IMR-90 (cell line): ENCODE results near the gene FBXO40. TPM values are rescaled to one million over a fixed set of nuclear protein-coding genes. Genes with fewer than 3 reads are reported as not detected.

Experiments used
- ATAC-seq: fragments of 200-7000 bp; cut with Tn5 transposase; 2 replicates; pipeline ENCODE4 v1.9.1; 2020; ENCODE audit warnings: low read depth, mild to moderate bottlenecking, moderate library complexity
- BruUV-seq: library from RNA; stranded (reverse); fragments of 400-500 nt; replicated peaks from 2 replicates; lab custom pipeline; 2021; lab: Mats Ljungman, UMichigan
- CTCF ChIA-PET: fragments of 300-600 bp; formaldehyde crosslinking; extraction: SDS; loops from one replicate; lab custom pipeline; 2021; ENCODE audit warnings: antibody characterized with exemption; lab: Yijun Ruan, JAX
- POLR2A ChIA-PET: fragments of 300-600 bp; sonication (Branson Sonifier 250); formaldehyde crosslinking; loops from one replicate; lab custom pipeline; 2022; ENCODE audit warnings: antibody characterized with exemption; ENCODE audit not compliant: unreplicated experiment; lab: Charles Lee
- DNase-seq: peaks from one replicate; pipeline ENCODE4 v3.0.0; 2013
- H2AFZ ChIP-seq: replicated peaks from 2 replicates; pipeline ENCODE3; 2013; ENCODE audit warnings: low read length, mild to moderate bottlenecking; ENCODE audit not compliant: poor library complexity
- H2AK5ac ChIP-seq: 2 replicates; pipeline ENCODE4 v1.6.1; 2013; ENCODE audit warnings: low read depth, low read length, inconsistent platforms
- H2AK9ac ChIP-seq: replicated peaks from 2 replicates; pipeline ENCODE3; 2013; ENCODE audit warnings: mild to moderate bottlenecking, low read depth, low read length, moderate library complexity; ENCODE audit not compliant: poor library complexity
- H2BK120ac ChIP-seq: 2 replicates; pipeline ENCODE4 v1.6.1; 2013; ENCODE audit warnings: low read depth, low read length, inconsistent platforms
- H2BK15ac ChIP-seq: 3 replicates; pipeline ENCODE4 v1.6.1; 2013; ENCODE audit warnings: low read depth, low read length, inconsistent platforms
- H2BK20ac ChIP-seq: 2 replicates; pipeline ENCODE4 v1.6.1; 2013; ENCODE audit warnings: low read depth, mild to moderate bottlenecking, inconsistent platforms, low read length, moderate library complexity
- H2BK5ac ChIP-seq: 2 replicates; pipeline ENCODE4 v1.6.1; 2013; ENCODE audit warnings: mild to moderate bottlenecking, low read depth, low read length, inconsistent platforms; ENCODE audit not compliant: poor library complexity, severe bottlenecking
- H3K14ac ChIP-seq: replicated peaks from 2 replicates; pipeline ENCODE4 v1.6.1; 2013; ENCODE audit warnings: low read depth, low read length, inconsistent platforms
- H3K18ac ChIP-seq: 2 replicates; pipeline ENCODE4 v1.6.1; 2013; ENCODE audit warnings: low read depth, low read length, control low read depth
- H3K23ac ChIP-seq: 2 replicates; pipeline ENCODE4 v1.6.1; 2013; ENCODE audit warnings: low read depth, low read length, inconsistent platforms
- H3K27ac ChIP-seq: 2 replicates; pipeline ENCODE4 v1.5.1; 2013; ENCODE audit warnings: mild to moderate bottlenecking, control low read depth, low read length; ENCODE audit not compliant: insufficient read depth
- H3K27me3 ChIP-seq: 2 replicates; pipeline ENCODE4 v1.6.1; 2013; ENCODE audit warnings: low read length; ENCODE audit not compliant: control insufficient read depth, insufficient read depth
- H3K36me3 ChIP-seq: 2 replicates; pipeline ENCODE4 v1.6.1; 2013; ENCODE audit warnings: low read length, mixed read lengths; ENCODE audit not compliant: control insufficient read depth, insufficient read depth
- H3K4ac ChIP-seq: 2 replicates; pipeline ENCODE4 v1.6.1; 2013; ENCODE audit warnings: low read depth, low read length, inconsistent platforms
- H3K4me1 ChIP-seq: 2 replicates; pipeline ENCODE4 v1.6.1; 2013; ENCODE audit warnings: low read length, mixed read lengths; ENCODE audit not compliant: control insufficient read depth, insufficient read depth
- H3K4me2 ChIP-seq: 2 replicates; pipeline ENCODE4 v1.6.1; 2013; ENCODE audit warnings: low read depth, mild to moderate bottlenecking, control low read depth, low read length, moderate library complexity
- H3K4me3 ChIP-seq: 2 replicates; pipeline ENCODE4 v1.5.1; 2013; ENCODE audit warnings: low read depth, mild to moderate bottlenecking, control low read depth, low read length, moderate library complexity; ENCODE audit not compliant: insufficient read depth
- H3K56ac ChIP-seq: 2 replicates; pipeline ENCODE4 v1.6.1; 2013; ENCODE audit warnings: low read length, inconsistent platforms; ENCODE audit not compliant: insufficient read depth; ENCODE audit errors: extremely low read depth
- H3K79me1 ChIP-seq, 2 experiments: 2 replicates each; pipeline ENCODE4 v1.6.1; 2013; ENCODE audit warnings: low read length in 2 of 2, inconsistent platforms in 1 of 2, low read depth in 1 of 2
- H3K9ac ChIP-seq: 2 replicates; pipeline ENCODE4 v1.6.1; 2013; ENCODE audit warnings: low read depth, low read length, control low read depth
- H3K9me1 ChIP-seq: 2 replicates; pipeline ENCODE4 v1.6.1; 2013; ENCODE audit warnings: low read length, inconsistent platforms; ENCODE audit not compliant: insufficient read depth
- H3K9me3 ChIP-seq: 2 replicates; pipeline ENCODE4 v1.6.1; 2013; ENCODE audit warnings: low read length; ENCODE audit not compliant: control insufficient read depth, insufficient read depth
- H4K20me1 ChIP-seq: 2 replicates; pipeline ENCODE4 v1.6.1; 2013; ENCODE audit warnings: low read length, inconsistent platforms; ENCODE audit not compliant: insufficient read depth
- H4K5ac ChIP-seq: 2 replicates; pipeline ENCODE4 v1.6.1; 2013; ENCODE audit warnings: mild to moderate bottlenecking, low read depth, low read length, control low read depth
- H4K8ac ChIP-seq, 2 experiments: 2 replicates each; pipeline ENCODE4 v1.6.1; 2013; ENCODE audit warnings: low read depth in 2 of 2, low read length in 2 of 2, control low read depth in 1 of 2, inconsistent platforms in 1 of 2
- H4K91ac ChIP-seq: 2 replicates; pipeline ENCODE4 v1.6.1; 2013; ENCODE audit warnings: low read depth, low read length, inconsistent platforms; ENCODE audit not compliant: insufficient read depth
- BHLHE40 ChIP-seq: fragments of 150-350 bp; IDR thresholded peaks from 2 replicates; pipeline ENCODE4 v1.6.1; 2016; ENCODE audit warnings: mild to moderate bottlenecking, low read depth, low read length
- CEBPB ChIP-seq: IDR thresholded peaks from 2 replicates; pipeline ENCODE4 v1.6.1; 2012; ENCODE audit warnings: low read depth, low read length, improper control_type of control experiment
- CHD1 ChIP-seq: IDR thresholded peaks from 2 replicates; pipeline ENCODE4 v1.6.1; 2012; ENCODE audit warnings: low read depth, low read length, improper control_type of control experiment
- CTCF ChIP-seq: conservative IDR thresholded peaks from 2 replicates; pipeline ENCODE4 v1.5.1; 2012; ENCODE audit warnings: mild to moderate bottlenecking, low read depth, low read length, improper control_type of control experiment
- ELK1 ChIP-seq: fragments of 150-350 bp; IDR thresholded peaks from 2 replicates; pipeline ENCODE4 v1.6.1; 2016; ENCODE audit warnings: low read depth, mild to moderate bottlenecking, low read length, moderate library complexity, borderline replicate concordance
- FOS ChIP-seq: fragments of 150-350 bp; IDR thresholded peaks from 2 replicates; pipeline ENCODE4 v1.6.1; 2016; ENCODE audit warnings: low read depth, low read length
- MAFK ChIP-seq: IDR thresholded peaks from 2 replicates; pipeline ENCODE4 v1.6.1; 2012; ENCODE audit warnings: low read depth, low read length, improper control_type of control experiment
- MAZ ChIP-seq: IDR thresholded peaks from 2 replicates; pipeline ENCODE4 v1.6.1; 2012; ENCODE audit warnings: low read depth, mild to moderate bottlenecking, low read length, improper control_type of control experiment, moderate library complexity, borderline replicate concordance
- MXI1 ChIP-seq: IDR thresholded peaks from 2 replicates; pipeline ENCODE4 v1.6.1; 2012; ENCODE audit warnings: low read depth, mild to moderate bottlenecking, low read length, moderate library complexity, borderline replicate concordance
- NFE2L2 ChIP-seq: fragments of 150-350 bp; IDR thresholded peaks from 2 replicates; pipeline ENCODE4 v1.6.1; 2016; ENCODE audit warnings: low read depth, mild to moderate bottlenecking, low read length
- POLR2A ChIP-seq: IDR thresholded peaks from 2 replicates; pipeline ENCODE4 v1.6.1; 2012; ENCODE audit warnings: mild to moderate bottlenecking, low read depth, low read length
- RAD21 ChIP-seq: IDR thresholded peaks from 2 replicates; pipeline ENCODE4 v1.6.1; 2012; ENCODE audit warnings: low read length, improper control_type of control experiment
- RCOR1 ChIP-seq: IDR thresholded peaks from 2 replicates; pipeline ENCODE4 v1.6.1; 2012; ENCODE audit warnings: mild to moderate bottlenecking, low read length, improper control_type of control experiment; ENCODE audit not compliant: insufficient replicate concordance
- RFX5 ChIP-seq: IDR thresholded peaks from 2 replicates; pipeline ENCODE4 v1.8.0; 2012; ENCODE audit warnings: low read depth, mild to moderate bottlenecking, low read length, moderate library complexity
- SMC3 ChIP-seq: fragments of 150-350 bp; IDR thresholded peaks from 2 replicates; pipeline ENCODE4 v1.6.1; 2016; ENCODE audit warnings: low read depth, mild to moderate bottlenecking, antibody characterized with exemption, low read length, moderate library complexity
- USF2 ChIP-seq: fragments of 150-350 bp; IDR thresholded peaks from 2 replicates; pipeline ENCODE4 v1.6.1; 2017; ENCODE audit warnings: mild to moderate bottlenecking, antibody characterized with exemption, low read length, low read depth
- WGBS, 2 experiments: methylation state at CpG; one replicate each; pipeline versions ENCODE4 v1.1.5 to v1.1.7; 2013; ENCODE audit warnings: missing lambda C conversion rate in 2 of 2; ENCODE audit not compliant: insufficient read length in 1 of 2; ENCODE audit errors: extremely low coverage in 2 of 2; 5-methylcytosine and 5-hydroxymethylcytosine counted together
- dilution Hi-C: fragments of 300-500 bp; cut with HindIII; formaldehyde crosslinking; loops from one replicate; pipeline ENCODE4 v1.14.3; 2018; ENCODE audit warnings: low sequenced_read_pairs; ENCODE audit not compliant: unreplicated experiment
- in situ Hi-C: fragments of 300-500 bp; cut with MboI; formaldehyde crosslinking; loops from 3 replicates; pipeline ENCODE4 v1.14.3; 2019; ENCODE audit warnings: low sequenced_read_pairs, inconsistent platforms, mixed read lengths
- intact Hi-C: fragments of 100-400 bp; cut with micrococcal nuclease; formaldehyde crosslinking; loops from 2 replicates; pipeline ENCODE4 v1.10.0; 2022
- polyA plus RNA-seq, 3 experiments: library from polyadenylated mRNA; depleted of rRNA; stranded (reverse); fragments of >200 nt; gene quantifications; 2 replicates each; pipeline ENCODE4 v1.2.3, GENCODE V29; 2012; ENCODE audit warnings: low replicate concordance in 1 of 3
- total RNA-seq: library from RNA; depleted of rRNA; stranded (reverse); fragments of >200 nt; gene quantifications from 2 replicates; pipeline ENCODE4 v1.2.3, GENCODE V29; 2012

The FBXO40 gene
- total and polyA plus RNA-seq, 2 of the 4 experiments (the other 2 are of a cell fraction) = not detected

- no peak overlapping the region for H4K5ac ChIP-seq
- no peak overlapping the region for H2BK5ac ChIP-seq
- TF ChIP-seq CEBPB (no peak), MAFK (no peak), RCOR1 (no peak), RFX5 (no peak), CHD1 (no peak), POLR2A (no peak), FOS (no peak), MXI1 (no peak), BHLHE40 (no peak), RAD21 (no peak), CTCF (no peak), MAZ (no peak), NFE2L2 (no peak), SMC3 (no peak), USF2 (no peak), ELK1 (no peak)
- H3K9me1 ChIP-seq = no peaks in the 10 kb centered on the region
- intact Hi-C loops = no loop called here
- H2AFZ ChIP-seq = no peak overlapping the region
- no peak overlapping the region for H3K4me2 ChIP-seq
- no peak overlapping the region for H2AK5ac ChIP-seq
- H3K4me1 ChIP-seq = no peaks in the 10 kb centered on the region
- POLR2A ChIA-PET = no interaction called here
- H3K9ac ChIP-seq = no peak overlapping the region
- H4K91ac ChIP-seq = no peak overlapping the region
- H3K36me3 ChIP-seq = no peaks in the 10 kb centered on the region
- no peak overlapping the region for H3K27ac ChIP-seq
- H3K56ac ChIP-seq = no peak overlapping the region
- no peak for DNase-seq
- H3K27me3 ChIP-seq = no peaks in the 10 kb centered on the region
- H3K23ac ChIP-seq = no peak overlapping the region
- no peak overlapping the region for H3K18ac ChIP-seq
- no peak overlapping the region for H3K4me3 ChIP-seq
- H3K4ac ChIP-seq = no peak overlapping the region
- in situ Hi-C loops = no loop called here
- CTCF ChIA-PET = interaction anchor here (0.6 kb wide), 1 partner anchor 73 kb away, joined by 3 read pairs; no protein-coding TSS in a partner anchor
- BruUV-seq = no TSS peak
- H2BK20ac ChIP-seq = no peak overlapping the region
- H3K79me1 ChIP-seq = no peaks in the 10 kb centered on the region
- no peak overlapping the region for H2AK9ac ChIP-seq
- no peak overlapping the region for H2BK15ac ChIP-seq
- no peaks in the 10 kb centered on the region for H4K20me1 ChIP-seq
- no CpG with 5 or more reads among the region's 4 CpGs for WGBS, 2 experiments
- H4K8ac ChIP-seq = no peak overlapping the region
- dilution Hi-C loops = no loop called here
- H3K9me3 ChIP-seq = no peaks in the 10 kb centered on the region
- H2BK120ac ChIP-seq = no peak overlapping the region
- no peak overlapping the region for H3K14ac ChIP-seq
- ATAC-seq = no peak
Measured at GRCh38 chr3:121601212-121601812, 8.1 kb downstream of the FBXO40 start.
